Adrenal gland (tissue), 12 donors: ENCODE measurements around the gene KIAA1671. TPM values are rescaled to one million over a fixed set of nuclear protein-coding genes. Genes with fewer than 3 reads are reported as not detected.
A peak's percentile ranks its signal among the peaks of the same experiment; 100 is the strongest.

ENCODE experiments used
- DNase-seq, 7 donors: peaks; one replicate each; pipeline ENCODE4 v3.0.0-alpha.2; 2019 to 2020
- H3K27ac ChIP-seq, 5 donors: fragments of 200-600 bp; sonication (generic) in 4 of 5; 1 replicate in 3 of 5; 2 replicates in 2 of 5; pipeline versions ENCODE4 v1.5.1 to v1.8.0; 2016 to 2020; ENCODE audit warnings: mild to moderate bottlenecking in 1 of 5
- H3K27me3 ChIP-seq: fragments of 200-600 bp; 2 replicates; pipeline ENCODE4 v1.8.0; 2021
- H3K36me3 ChIP-seq, 2 donors: fragments of 200-600 bp; replicated peaks in 1 of 2; 1 replicate in 1 of 2; 2 replicates in 1 of 2; pipeline versions ENCODE4 v1.5.1 to v1.8.0; 2018 to 2022
- H3K4me1 ChIP-seq, 2 donors: fragments of 200-600 bp; replicated peaks in 1 of 2; 1 replicate in 1 of 2; 2 replicates in 1 of 2; pipeline versions ENCODE4 v1.5.1 to v1.8.0; 2018 to 2021
- H3K4me3 ChIP-seq, 4 donors: fragments of 200-600 bp; sonication (generic) in 3 of 4; one replicate each; pipeline ENCODE4 v1.5.1; 2016 to 2018
- H3K9me3 ChIP-seq, 3 donors: fragments of 200-600 bp; sonication (generic) in 1 of 3; replicated peaks in 1 of 3; 1 replicate in 2 of 3; 2 replicates in 1 of 3; pipeline versions ENCODE4 v1.5.1 to v1.8.0; 2016 to 2021
- CTCF ChIP-seq, 6 experiments: fragments of 450-650 bp in 4 of 6; fragments of 200-600 bp in 2 of 6; sonication (generic) in 1 of 6; IDR thresholded peaks; 1 replicate in 5 of 6; 2 replicates in 1 of 6; pipeline versions ENCODE4 v1.5.1 to v1.8.0; 2016 to 2021; ENCODE audit warnings: antibody characterized with exemption in 6 of 6, mild to moderate bottlenecking in 2 of 6, moderate library complexity in 1 of 6
- POLR2A ChIP-seq, 2 donors: fragments of 450-650 bp; IDR thresholded peaks; one replicate each; pipeline ENCODE4 v1.6.1; 2017; ENCODE audit warnings: antibody characterized with exemption in 2 of 2, mild to moderate bottlenecking in 2 of 2, moderate library complexity in 1 of 2
- WGBS, 4 donors: extraction: QIAGEN DNeasy Blood & Tissue Kit in 2 of 4; methylation state at CpG; one replicate each; pipeline versions ENCODE4 v1.1.5 to v1.1.7; 2013 to 2017; 5-methylcytosine and 5-hydroxymethylcytosine counted together
- intact Hi-C, 2 donors: fragments of 100-400 bp; cut with DNase I; formaldehyde crosslinking; loops; one replicate each; pipeline versions ENCODE4 v1.14.1 to v1.15.0; 2022 to 2023
- polyA plus RNA-seq, 3 donors: library from polyadenylated mRNA; stranded (reverse); fragments of 200-250 nt in 2 of 3; fragments of 350-450 nt in 1 of 3; fragmentation: Illumina TruSeq in 1 of 3; extraction: RNeasy Lipid Tissue Mini Kit (QIAGEN cat#74804) in 1 of 3; gene quantifications; one replicate each; pipeline ENCODE4 v1.2.3, GENCODE V29; 2013 to 2014
- total RNA-seq, 9 donors: library from RNA; depleted of rRNA in 4 of 9; stranded (reverse); fragments of >200 nt in 4 of 9; fragments of 120-200 nt in 1 of 9; fragmentation: NEBNext Ultra II Directional in 1 of 9; extraction: Animal tissue kit (Norgen Biotek cat#: 25700) in 1 of 9; gene quantifications; one replicate each; pipeline versions ENCODE4 v1.1.0 to v1.2.4, GENCODE V29; 2013 to 2023
- donor health status: healthy with polysubstance abuse.
- donor health status: Bipolar disorder and iron deficiency.
- donor health status: DM: yes; HTN: yes; CAD: no.
- donor health status: DM: no; HTN: no; CAD: no.
- donor health status: DM: no; HTN: no; CAD: no.
- donor health status: DM: yes; HTN: yes; CAD: no.

Gene KIAA1671
- total and polyA plus RNA-seq, 12 donors = 5.3 to 71.0 (median 45.8) TPM

- intact Hi-C loops = no loop called here
- peak overlapping the region in 1 of 5 donors; percentile 21 for H3K27ac ChIP-seq
These were observed 109.3 kb downstream of the KIAA1671 start for GRCh38 chr22:25061605-25062376.

GRCh38 chr22:25062386-25063085 lies 110.0 kb downstream of the KIAA1671 start:
- 64 to 72% (median 70%) methylated on average over 12 to 16 of the region's 16 CpGs for WGBS, 4 donors
- peaks cover 4 to 5% of the 10 kb centered on the region in 2 donors for H3K4me1 ChIP-seq
- no peak for DNase-seq
- TF ChIP-seq CTCF (IDR thresholded peaks at IDR 0.05) = no peak
- no peak for TF ChIP-seq POLR2A (IDR thresholded peaks at IDR 0.05)
- H3K27ac ChIP-seq = no peak overlapping the region
- intact Hi-C loops = no loop called here
- no peaks in the 10 kb centered on the region for H3K36me3 ChIP-seq
- H3K27me3 ChIP-seq = no peaks in the 10 kb centered on the region
- no peaks in the 10 kb centered on the region for H3K9me3 ChIP-seq
- no peak overlapping the region for H3K4me3 ChIP-seq

More at GRCh38 chr22:25061605-25062376, 109.3 kb downstream of the KIAA1671 start:
- TF ChIP-seq POLR2A (IDR thresholded peaks at IDR 0.05) = no peak
- Histone ChIP-seq H3K4me1 (no peaks in the 10 kb centered on the region), H3K36me3 (no peaks in the 10 kb centered on the region), H3K4me3 (no peak overlapping the region), H3K27me3 (no peaks in the 10 kb centered on the region), H3K9me3 (no peaks in the 10 kb centered on the region)
- WGBS, 4 donors = 77 to 82% (median 79%) methylated on average over 8 of the region's 8 CpGs
- no peak for DNase-seq

- H3K27ac ChIP-seq = peak overlapping the region in 1 of 5 donors; percentile 47
- 68 to 81% (median 76%) methylated on average over 16 of the region's 16 CpGs for WGBS, 4 donors
- H3K4me1 ChIP-seq = peaks cover 10 to 11% of the 10 kb centered on the region in 2 donors
- no peaks in the 10 kb centered on the region for H3K36me3 ChIP-seq
- H3K9me3 ChIP-seq = no peaks in the 10 kb centered on the region
- intact Hi-C loops = no loop called here
- TF ChIP-seq CTCF (IDR thresholded peaks at IDR 0.05) = no peak
- TF ChIP-seq POLR2A (IDR thresholded peaks at IDR 0.05) = no peak
- DNase-seq = peak; percentile 52 to 90 (median 76)
- H3K27me3 ChIP-seq = no peaks in the 10 kb centered on the region
- H3K4me3 ChIP-seq = no peak overlapping the region
These were observed 112.5 kb downstream of the KIAA1671 start for GRCh38 chr22:25064894-25065560.

- H3K4me1 ChIP-seq = peaks cover 11 to 25% of the 10 kb centered on the region in 2 donors
- H3K4me3 ChIP-seq = no peak overlapping the region
- no peaks in the 10 kb centered on the region for H3K36me3 ChIP-seq
- TF ChIP-seq CTCF (IDR thresholded peaks at IDR 0.05) (no peak), POLR2A (IDR thresholded peaks at IDR 0.05) (no peak)
- peak overlapping the region in 2 of 5 donors; percentile 61 to 81 for H3K27ac ChIP-seq
- no peak for DNase-seq
- intact Hi-C loops = no loop called here
- no peaks in the 10 kb centered on the region for H3K27me3 ChIP-seq
- no peaks in the 10 kb centered on the region for H3K9me3 ChIP-seq
- 89 to 94% (median 92%) methylated on average over 12 to 15 of the region's 15 CpGs for WGBS, 4 donors
These were observed 114.4 kb downstream of the KIAA1671 start for GRCh38 chr22:25066861-25067435.
